Ishikawa (cell line): ENCODE data around the gene EEF2K.
A peak's percentile ranks its signal among the peaks of the same experiment; 100 is the strongest.

Source experiments
- CEBPB ChIP-seq: IDR thresholded peaks from 2 replicates; pipeline ENCODE4 v1.6.1; 2012
- CREB1 ChIP-seq: IDR thresholded peaks from 2 replicates; pipeline ENCODE4 v1.6.1; 2012; ENCODE audit warnings: low read depth
- EGR1 ChIP-seq: IDR thresholded peaks from 2 replicates; pipeline ENCODE4 v1.6.1; 2012
- EP300 ChIP-seq: IDR thresholded peaks from 2 replicates; pipeline ENCODE4 v1.6.1; 2012; ENCODE audit warnings: borderline replicate concordance
- FOXM1 ChIP-seq: IDR thresholded peaks from 2 replicates; pipeline ENCODE4 v1.6.1; 2012; ENCODE audit warnings: low read depth, borderline replicate concordance
- NFIC ChIP-seq: IDR thresholded peaks from 2 replicates; pipeline ENCODE4 v1.6.1; 2012
- RAD21 ChIP-seq: IDR thresholded peaks from 2 replicates; pipeline ENCODE4 v1.6.1; 2012; ENCODE audit warnings: low read depth
- TAF1 ChIP-seq: IDR thresholded peaks from 2 replicates; pipeline ENCODE4 v1.6.1; 2012; ENCODE audit warnings: low read depth, mild to moderate bottlenecking
- TCF12 ChIP-seq: IDR thresholded peaks from 2 replicates; pipeline ENCODE4 v1.6.1; 2012; ENCODE audit warnings: low read depth
- TEAD4 ChIP-seq: IDR thresholded peaks from 2 replicates; pipeline ENCODE4 v1.6.1; 2012
- YY1 ChIP-seq: IDR thresholded peaks from 2 replicates; pipeline ENCODE4 v1.6.1; 2012; ENCODE audit warnings: low read depth
- ZBTB7A ChIP-seq: IDR thresholded peaks from 2 replicates; pipeline ENCODE4 v1.6.1; 2012; ENCODE audit warnings: low read depth
- TF ChIP-seq, protein P1 (sequence below): IDR thresholded peaks from 2 replicates; pipeline ENCODE4 v1.6.1; 2012; ENCODE audit warnings: low read depth, mild to moderate bottlenecking
- TF ChIP-seq, protein P2 (sequence below): IDR thresholded peaks from 2 replicates; pipeline ENCODE4 v1.6.1; 2012
- TF ChIP-seq, protein P3 (sequence below): IDR thresholded peaks from 2 replicates; pipeline ENCODE4 v1.6.1; 2012

Gene EEF2K

DNA sequence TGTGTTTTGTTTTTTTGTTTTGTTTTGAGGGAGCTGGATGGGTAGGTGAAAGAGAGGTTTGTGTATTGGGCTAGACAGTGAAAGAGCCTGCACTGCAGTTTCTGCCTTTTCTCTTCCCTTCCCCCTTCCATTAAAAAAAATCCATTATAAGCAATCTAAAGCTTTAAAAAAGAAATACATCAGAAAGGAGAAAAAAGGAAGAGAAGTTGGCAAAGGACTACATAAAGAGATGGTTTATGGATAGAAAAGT is 10.7 kb upstream of the EEF2K start:
- TF ChIP-seq EGR1 (no peak), FOXM1 (no peak), ZBTB7A (no peak), EP300 (no peak)

DNA sequence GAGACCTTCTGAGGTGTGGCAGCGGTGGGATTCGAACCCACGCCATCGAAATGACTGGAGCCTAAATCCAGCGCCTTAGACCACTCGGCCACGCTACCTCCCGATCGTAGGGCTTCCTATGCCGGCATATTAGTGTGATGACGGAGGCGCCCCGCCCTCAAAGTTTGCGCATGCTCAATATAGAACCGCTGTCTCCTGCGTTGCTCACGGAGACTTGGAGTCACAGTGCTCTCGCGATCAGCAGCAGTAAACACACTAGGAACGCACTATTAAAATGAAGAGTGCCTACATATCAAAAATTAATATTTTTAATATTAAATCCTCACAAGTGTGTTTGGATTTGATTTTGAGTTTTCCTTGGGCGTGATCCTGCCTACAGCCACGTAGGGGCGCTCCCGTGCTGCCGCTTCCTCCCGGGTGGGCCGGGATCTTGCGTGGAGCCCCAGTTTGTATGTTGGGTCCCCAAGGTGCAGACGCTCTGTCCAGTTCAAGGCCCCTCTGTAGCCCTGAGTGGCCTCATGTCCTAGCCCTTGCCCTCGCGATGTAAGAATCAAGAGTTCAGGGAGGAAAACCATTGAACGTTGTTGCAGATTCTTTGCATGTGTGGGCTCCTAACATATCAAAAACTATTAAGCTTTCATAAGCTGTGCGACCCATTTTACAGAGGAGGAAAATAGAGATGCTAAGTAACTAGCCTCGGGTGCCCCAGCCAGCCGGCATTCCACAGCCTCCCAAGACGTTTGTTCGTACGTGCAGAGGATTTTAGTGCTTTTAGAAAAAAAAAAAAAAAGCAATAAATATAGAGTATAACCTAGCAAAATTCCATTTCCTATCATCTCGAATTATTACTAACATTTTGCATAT is 10.2 kb upstream of the EEF2K start:
- TF ChIP-seq NFIC (no peak), TAF1 (no peak), EP300 (no peak), RAD21 (peak; percentile 87), CEBPB (peak; percentile 53; the same call in 1 of the 2 replicates), YY1 (peak; percentile 18; the same call in 1 of the 2 replicates), TEAD4 (peak; percentile 96), EGR1 (no peak), CREB1 (no peak), TCF12 (no peak), FOXM1 (no peak), ZBTB7A (no peak)
- TF ChIP-seq, protein P1, sequence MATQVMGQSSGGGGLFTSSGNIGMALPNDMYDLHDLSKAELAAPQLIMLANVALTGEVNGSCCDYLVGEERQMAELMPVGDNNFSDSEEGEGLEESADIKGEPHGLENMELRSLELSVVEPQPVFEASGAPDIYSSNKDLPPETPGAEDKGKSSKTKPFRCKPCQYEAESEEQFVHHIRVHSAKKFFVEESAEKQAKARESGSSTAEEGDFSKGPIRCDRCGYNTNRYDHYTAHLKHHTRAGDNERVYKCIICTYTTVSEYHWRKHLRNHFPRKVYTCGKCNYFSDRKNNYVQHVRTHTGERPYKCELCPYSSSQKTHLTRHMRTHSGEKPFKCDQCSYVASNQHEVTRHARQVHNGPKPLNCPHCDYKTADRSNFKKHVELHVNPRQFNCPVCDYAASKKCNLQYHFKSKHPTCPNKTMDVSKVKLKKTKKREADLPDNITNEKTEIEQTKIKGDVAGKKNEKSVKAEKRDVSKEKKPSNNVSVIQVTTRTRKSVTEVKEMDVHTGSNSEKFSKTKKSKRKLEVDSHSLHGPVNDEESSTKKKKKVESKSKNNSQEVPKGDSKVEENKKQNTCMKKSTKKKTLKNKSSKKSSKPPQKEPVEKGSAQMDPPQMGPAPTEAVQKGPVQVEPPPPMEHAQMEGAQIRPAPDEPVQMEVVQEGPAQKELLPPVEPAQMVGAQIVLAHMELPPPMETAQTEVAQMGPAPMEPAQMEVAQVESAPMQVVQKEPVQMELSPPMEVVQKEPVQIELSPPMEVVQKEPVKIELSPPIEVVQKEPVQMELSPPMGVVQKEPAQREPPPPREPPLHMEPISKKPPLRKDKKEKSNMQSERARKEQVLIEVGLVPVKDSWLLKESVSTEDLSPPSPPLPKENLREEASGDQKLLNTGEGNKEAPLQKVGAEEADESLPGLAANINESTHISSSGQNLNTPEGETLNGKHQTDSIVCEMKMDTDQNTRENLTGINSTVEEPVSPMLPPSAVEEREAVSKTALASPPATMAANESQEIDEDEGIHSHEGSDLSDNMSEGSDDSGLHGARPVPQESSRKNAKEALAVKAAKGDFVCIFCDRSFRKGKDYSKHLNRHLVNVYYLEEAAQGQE, result no peak
- TF ChIP-seq, protein P2, sequence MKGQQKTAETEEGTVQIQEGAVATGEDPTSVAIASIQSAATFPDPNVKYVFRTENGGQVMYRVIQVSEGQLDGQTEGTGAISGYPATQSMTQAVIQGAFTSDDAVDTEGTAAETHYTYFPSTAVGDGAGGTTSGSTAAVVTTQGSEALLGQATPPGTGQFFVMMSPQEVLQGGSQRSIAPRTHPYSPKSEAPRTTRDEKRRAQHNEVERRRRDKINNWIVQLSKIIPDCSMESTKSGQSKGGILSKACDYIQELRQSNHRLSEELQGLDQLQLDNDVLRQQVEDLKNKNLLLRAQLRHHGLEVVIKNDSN, result no peak
- TF ChIP-seq, protein P3, sequence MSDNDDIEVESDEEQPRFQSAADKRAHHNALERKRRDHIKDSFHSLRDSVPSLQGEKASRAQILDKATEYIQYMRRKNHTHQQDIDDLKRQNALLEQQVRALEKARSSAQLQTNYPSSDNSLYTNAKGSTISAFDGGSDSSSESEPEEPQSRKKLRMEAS, result peak; percentile 29; the same call in 1 of the 2 replicates

DNA sequence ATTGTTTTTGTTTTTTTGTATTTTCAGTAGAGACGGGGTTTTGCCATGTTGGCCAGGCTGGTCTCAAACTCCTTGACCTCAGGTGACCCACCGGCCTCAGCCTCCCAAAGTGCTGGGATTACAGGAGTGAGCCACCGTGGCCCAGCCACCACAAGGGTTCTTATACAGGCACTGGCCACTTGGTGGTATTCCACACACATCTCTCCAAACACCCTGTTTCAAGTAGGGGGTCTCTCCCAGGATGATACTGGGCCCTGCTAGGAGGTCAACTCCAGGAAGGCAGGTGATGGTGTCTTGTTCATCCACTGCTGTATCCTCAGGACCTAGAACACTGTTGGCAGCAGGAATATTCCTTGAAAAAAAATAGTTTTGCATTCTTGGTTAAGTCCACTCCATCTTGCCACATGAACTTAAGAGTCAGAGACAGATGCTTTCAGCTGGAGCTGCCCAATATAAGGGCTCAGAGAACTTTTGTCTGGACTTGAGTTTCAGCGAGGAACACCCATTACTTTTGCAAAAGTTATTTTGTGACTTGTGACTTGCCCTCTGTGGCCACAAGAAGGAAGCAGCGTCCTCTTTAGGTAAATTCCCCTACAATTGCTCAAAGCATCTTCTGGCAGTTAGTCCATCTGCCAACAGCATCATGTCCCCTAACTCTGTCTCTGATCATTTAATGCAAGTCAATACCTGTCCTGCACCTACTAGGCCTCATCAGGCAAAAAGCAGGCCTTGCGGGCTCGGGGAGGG is 7.4 kb upstream of the EEF2K start:
- TF ChIP-seq TCF12 (no peak), TEAD4 (no peak), EGR1 (no peak), CEBPB (no peak), RAD21 (no peak), CREB1 (no peak), FOXM1 (no peak), NFIC (no peak), EP300 (no peak), TAF1 (no peak), YY1 (no peak), ZBTB7A (no peak)
- TF ChIP-seq, protein P2, result no peak
- TF ChIP-seq, protein P3, result no peak
- TF ChIP-seq, protein P1, result no peak

- TF ChIP-seq EP300, result no peak
- TF ChIP-seq, protein P2, result no peak
- no peak for TF ChIP-seq EGR1
Measured at GRCh38 chr16:22202261-22202637, 3.8 kb upstream of the EEF2K start.

- TF ChIP-seq, protein P1, result no peak
- no peak for TF ChIP-seq TCF12
Measured at GRCh38 chr16:22203091-22203490, 3.0 kb upstream of the EEF2K start.
